Ishikawa (cell line): ENCODE results near the gene IMMP2L.

Experiments
- CEBPB ChIP-seq: IDR thresholded peaks from 2 replicates; pipeline ENCODE4 v1.6.1; 2012
- CREB1 ChIP-seq: IDR thresholded peaks from 2 replicates; pipeline ENCODE4 v1.6.1; 2012; ENCODE audit warnings: low read depth
- EGR1 ChIP-seq: IDR thresholded peaks from 2 replicates; pipeline ENCODE4 v1.6.1; 2012
- EP300 ChIP-seq: IDR thresholded peaks from 2 replicates; pipeline ENCODE4 v1.6.1; 2012; ENCODE audit warnings: borderline replicate concordance
- FOXM1 ChIP-seq: IDR thresholded peaks from 2 replicates; pipeline ENCODE4 v1.6.1; 2012; ENCODE audit warnings: low read depth, borderline replicate concordance
- MAX ChIP-seq: IDR thresholded peaks from 2 replicates; pipeline ENCODE4 v1.6.1; 2012
- NFIC ChIP-seq: IDR thresholded peaks from 2 replicates; pipeline ENCODE4 v1.6.1; 2012
- RAD21 ChIP-seq: IDR thresholded peaks from 2 replicates; pipeline ENCODE4 v1.6.1; 2012; ENCODE audit warnings: low read depth
- REST ChIP-seq: IDR thresholded peaks from 2 replicates; pipeline ENCODE4 v1.6.1; 2012; ENCODE audit warnings: low read depth, mild to moderate bottlenecking
- TAF1 ChIP-seq: IDR thresholded peaks from 2 replicates; pipeline ENCODE4 v1.6.1; 2012; ENCODE audit warnings: low read depth, mild to moderate bottlenecking
- TCF12 ChIP-seq: IDR thresholded peaks from 2 replicates; pipeline ENCODE4 v1.6.1; 2012; ENCODE audit warnings: low read depth
- TEAD4 ChIP-seq: IDR thresholded peaks from 2 replicates; pipeline ENCODE4 v1.6.1; 2012
- USF1 ChIP-seq: IDR thresholded peaks from 2 replicates; pipeline ENCODE4 v1.6.1; 2012
- YY1 ChIP-seq: IDR thresholded peaks from 2 replicates; pipeline ENCODE4 v1.6.1; 2012; ENCODE audit warnings: low read depth
- ZBTB7A ChIP-seq: IDR thresholded peaks from 2 replicates; pipeline ENCODE4 v1.6.1; 2012; ENCODE audit warnings: low read depth

IMMP2L gene

GRCh38 chr7:111265394-111265793 lies 296.9 kb downstream of the IMMP2L start:
- no peak for TF ChIP-seq TAF1
- TF ChIP-seq YY1 = no peak
- no peak for TF ChIP-seq RAD21
- TF ChIP-seq FOXM1 = no peak
- no peak for TF ChIP-seq TEAD4

GRCh38 chr7:111264981-111265380 lies 297.3 kb downstream of the IMMP2L start:
- TF ChIP-seq NFIC (no peak), EGR1 (no peak), RAD21 (no peak), TCF12 (no peak), ZBTB7A (no peak), CEBPB (no peak)

GRCh38 chr7:111264111-111264868 lies 298.0 kb downstream of the IMMP2L start:
- TF ChIP-seq RAD21 (no peak), EP300 (no peak), ZBTB7A (no peak), TCF12 (no peak)

- TF ChIP-seq EP300 (no peak), ZBTB7A (no peak), MAX (no peak), FOXM1 (no peak), RAD21 (no peak), EGR1 (no peak), TAF1 (no peak), USF1 (no peak), YY1 (no peak), TCF12 (no peak), TEAD4 (no peak), REST (no peak), CREB1 (no peak), CEBPB (no peak)
Measured at GRCh38 chr7:111262293-111263116, 299.8 kb downstream of the IMMP2L start.

GRCh38 chr7:111261496-111261895 lies 300.8 kb downstream of the IMMP2L start:
- TF ChIP-seq YY1 = no peak
- no peak for TF ChIP-seq USF1
- no peak for TF ChIP-seq NFIC
- no peak for TF ChIP-seq ZBTB7A
- no peak for TF ChIP-seq EP300
- TF ChIP-seq CREB1 = no peak
- TF ChIP-seq TAF1 = no peak
- TF ChIP-seq TCF12 = no peak
- no peak for TF ChIP-seq TEAD4
- no peak for TF ChIP-seq CEBPB
- no peak for TF ChIP-seq EGR1
- no peak for TF ChIP-seq REST
- no peak for TF ChIP-seq FOXM1
- no peak for TF ChIP-seq RAD21
- TF ChIP-seq MAX = no peak

- no peak for TF ChIP-seq RAD21
Measured at GRCh38 chr7:111259991-111260390, 302.3 kb downstream of the IMMP2L start.
